IMR-90 (cell line): ENCODE measurements around the gene KLF7. TPM values are rescaled to one million over a fixed set of nuclear protein-coding genes. Genes with fewer than 3 reads are reported as not detected.

Source experiments
- ATAC-seq: fragments of 200-7000 bp; cut with Tn5 transposase; 2 replicates; pipeline ENCODE4 v1.9.1; 2020; ENCODE audit warnings: low read depth, mild to moderate bottlenecking, moderate library complexity
- BruUV-seq: library from RNA; stranded (reverse); fragments of 400-500 nt; replicated peaks from 2 replicates; lab custom pipeline; 2021; lab: Mats Ljungman, UMichigan
- CTCF ChIA-PET: fragments of 300-600 bp; formaldehyde crosslinking; extraction: SDS; loops from one replicate; lab custom pipeline; 2021; ENCODE audit warnings: antibody characterized with exemption; lab: Yijun Ruan, JAX
- POLR2A ChIA-PET: fragments of 300-600 bp; sonication (Branson Sonifier 250); formaldehyde crosslinking; loops from one replicate; lab custom pipeline; 2022; ENCODE audit warnings: antibody characterized with exemption; ENCODE audit not compliant: unreplicated experiment; lab: Charles Lee
- DNase-seq: peaks from one replicate; pipeline ENCODE4 v3.0.0; 2013
- H2AFZ ChIP-seq: replicated peaks from 2 replicates; pipeline ENCODE3; 2013; ENCODE audit warnings: low read length, mild to moderate bottlenecking; ENCODE audit not compliant: poor library complexity
- H2AK5ac ChIP-seq: 2 replicates; pipeline ENCODE4 v1.6.1; 2013; ENCODE audit warnings: low read depth, low read length, inconsistent platforms
- H2AK9ac ChIP-seq: replicated peaks from 2 replicates; pipeline ENCODE3; 2013; ENCODE audit warnings: mild to moderate bottlenecking, low read depth, low read length, moderate library complexity; ENCODE audit not compliant: poor library complexity
- H2BK120ac ChIP-seq: 2 replicates; pipeline ENCODE4 v1.6.1; 2013; ENCODE audit warnings: low read depth, low read length, inconsistent platforms
- H2BK15ac ChIP-seq: 3 replicates; pipeline ENCODE4 v1.6.1; 2013; ENCODE audit warnings: low read depth, low read length, inconsistent platforms
- H2BK20ac ChIP-seq: 2 replicates; pipeline ENCODE4 v1.6.1; 2013; ENCODE audit warnings: low read depth, mild to moderate bottlenecking, inconsistent platforms, low read length, moderate library complexity
- H2BK5ac ChIP-seq: 2 replicates; pipeline ENCODE4 v1.6.1; 2013; ENCODE audit warnings: mild to moderate bottlenecking, low read depth, low read length, inconsistent platforms; ENCODE audit not compliant: poor library complexity, severe bottlenecking
- H3K14ac ChIP-seq: replicated peaks from 2 replicates; pipeline ENCODE4 v1.6.1; 2013; ENCODE audit warnings: low read depth, low read length, inconsistent platforms
- H3K18ac ChIP-seq: 2 replicates; pipeline ENCODE4 v1.6.1; 2013; ENCODE audit warnings: low read depth, low read length, control low read depth
- H3K23ac ChIP-seq: 2 replicates; pipeline ENCODE4 v1.6.1; 2013; ENCODE audit warnings: low read depth, low read length, inconsistent platforms
- H3K27ac ChIP-seq: 2 replicates; pipeline ENCODE4 v1.5.1; 2013; ENCODE audit warnings: mild to moderate bottlenecking, control low read depth, low read length; ENCODE audit not compliant: insufficient read depth
- H3K27me3 ChIP-seq: 2 replicates; pipeline ENCODE4 v1.6.1; 2013; ENCODE audit warnings: low read length; ENCODE audit not compliant: control insufficient read depth, insufficient read depth
- H3K36me3 ChIP-seq: 2 replicates; pipeline ENCODE4 v1.6.1; 2013; ENCODE audit warnings: low read length, mixed read lengths; ENCODE audit not compliant: control insufficient read depth, insufficient read depth
- H3K4ac ChIP-seq: 2 replicates; pipeline ENCODE4 v1.6.1; 2013; ENCODE audit warnings: low read depth, low read length, inconsistent platforms
- H3K4me1 ChIP-seq: 2 replicates; pipeline ENCODE4 v1.6.1; 2013; ENCODE audit warnings: low read length, mixed read lengths; ENCODE audit not compliant: control insufficient read depth, insufficient read depth
- H3K4me2 ChIP-seq: 2 replicates; pipeline ENCODE4 v1.6.1; 2013; ENCODE audit warnings: low read depth, mild to moderate bottlenecking, control low read depth, low read length, moderate library complexity
- H3K4me3 ChIP-seq: 2 replicates; pipeline ENCODE4 v1.5.1; 2013; ENCODE audit warnings: low read depth, mild to moderate bottlenecking, control low read depth, low read length, moderate library complexity; ENCODE audit not compliant: insufficient read depth
- H3K56ac ChIP-seq: 2 replicates; pipeline ENCODE4 v1.6.1; 2013; ENCODE audit warnings: low read length, inconsistent platforms; ENCODE audit not compliant: insufficient read depth; ENCODE audit errors: extremely low read depth
- H3K79me1 ChIP-seq, 2 experiments: 2 replicates each; pipeline ENCODE4 v1.6.1; 2013; ENCODE audit warnings: low read length in 2 of 2, inconsistent platforms in 1 of 2, low read depth in 1 of 2
- H3K9ac ChIP-seq: 2 replicates; pipeline ENCODE4 v1.6.1; 2013; ENCODE audit warnings: low read depth, low read length, control low read depth
- H3K9me1 ChIP-seq: 2 replicates; pipeline ENCODE4 v1.6.1; 2013; ENCODE audit warnings: low read length, inconsistent platforms; ENCODE audit not compliant: insufficient read depth
- H3K9me3 ChIP-seq: 2 replicates; pipeline ENCODE4 v1.6.1; 2013; ENCODE audit warnings: low read length; ENCODE audit not compliant: control insufficient read depth, insufficient read depth
- H4K20me1 ChIP-seq: 2 replicates; pipeline ENCODE4 v1.6.1; 2013; ENCODE audit warnings: low read length, inconsistent platforms; ENCODE audit not compliant: insufficient read depth
- H4K5ac ChIP-seq: 2 replicates; pipeline ENCODE4 v1.6.1; 2013; ENCODE audit warnings: mild to moderate bottlenecking, low read depth, low read length, control low read depth
- H4K8ac ChIP-seq, 2 experiments: 2 replicates each; pipeline ENCODE4 v1.6.1; 2013; ENCODE audit warnings: low read depth in 2 of 2, low read length in 2 of 2, control low read depth in 1 of 2, inconsistent platforms in 1 of 2
- H4K91ac ChIP-seq: 2 replicates; pipeline ENCODE4 v1.6.1; 2013; ENCODE audit warnings: low read depth, low read length, inconsistent platforms; ENCODE audit not compliant: insufficient read depth
- BHLHE40 ChIP-seq: fragments of 150-350 bp; IDR thresholded peaks from 2 replicates; pipeline ENCODE4 v1.6.1; 2016; ENCODE audit warnings: mild to moderate bottlenecking, low read depth, low read length
- CEBPB ChIP-seq: IDR thresholded peaks from 2 replicates; pipeline ENCODE4 v1.6.1; 2012; ENCODE audit warnings: low read depth, low read length, improper control_type of control experiment
- CHD1 ChIP-seq: IDR thresholded peaks from 2 replicates; pipeline ENCODE4 v1.6.1; 2012; ENCODE audit warnings: low read depth, low read length, improper control_type of control experiment
- FOS ChIP-seq: fragments of 150-350 bp; IDR thresholded peaks from 2 replicates; pipeline ENCODE4 v1.6.1; 2016; ENCODE audit warnings: low read depth, low read length
- MAFK ChIP-seq: IDR thresholded peaks from 2 replicates; pipeline ENCODE4 v1.6.1; 2012; ENCODE audit warnings: low read depth, low read length, improper control_type of control experiment
- MAZ ChIP-seq: IDR thresholded peaks from 2 replicates; pipeline ENCODE4 v1.6.1; 2012; ENCODE audit warnings: low read depth, mild to moderate bottlenecking, low read length, improper control_type of control experiment, moderate library complexity, borderline replicate concordance
- MXI1 ChIP-seq: IDR thresholded peaks from 2 replicates; pipeline ENCODE4 v1.6.1; 2012; ENCODE audit warnings: low read depth, mild to moderate bottlenecking, low read length, moderate library complexity, borderline replicate concordance
- NFE2L2 ChIP-seq: fragments of 150-350 bp; IDR thresholded peaks from 2 replicates; pipeline ENCODE4 v1.6.1; 2016; ENCODE audit warnings: low read depth, mild to moderate bottlenecking, low read length
- POLR2A ChIP-seq: IDR thresholded peaks from 2 replicates; pipeline ENCODE4 v1.6.1; 2012; ENCODE audit warnings: mild to moderate bottlenecking, low read depth, low read length
- RAD21 ChIP-seq: IDR thresholded peaks from 2 replicates; pipeline ENCODE4 v1.6.1; 2012; ENCODE audit warnings: low read length, improper control_type of control experiment
- RCOR1 ChIP-seq: IDR thresholded peaks from 2 replicates; pipeline ENCODE4 v1.6.1; 2012; ENCODE audit warnings: mild to moderate bottlenecking, low read length, improper control_type of control experiment; ENCODE audit not compliant: insufficient replicate concordance
- RFX5 ChIP-seq: IDR thresholded peaks from 2 replicates; pipeline ENCODE4 v1.8.0; 2012; ENCODE audit warnings: low read depth, mild to moderate bottlenecking, low read length, moderate library complexity
- SMC3 ChIP-seq: fragments of 150-350 bp; IDR thresholded peaks from 2 replicates; pipeline ENCODE4 v1.6.1; 2016; ENCODE audit warnings: low read depth, mild to moderate bottlenecking, antibody characterized with exemption, low read length, moderate library complexity
- WGBS, 2 experiments: methylation state at CpG; one replicate each; pipeline versions ENCODE4 v1.1.5 to v1.1.7; 2013; ENCODE audit warnings: missing lambda C conversion rate in 2 of 2; ENCODE audit not compliant: insufficient read length in 1 of 2; ENCODE audit errors: extremely low coverage in 2 of 2; 5-methylcytosine and 5-hydroxymethylcytosine counted together
- dilution Hi-C: fragments of 300-500 bp; cut with HindIII; formaldehyde crosslinking; loops from one replicate; pipeline ENCODE4 v1.14.3; 2018; ENCODE audit warnings: low sequenced_read_pairs; ENCODE audit not compliant: unreplicated experiment
- in situ Hi-C: fragments of 300-500 bp; cut with MboI; formaldehyde crosslinking; loops from 3 replicates; pipeline ENCODE4 v1.14.3; 2019; ENCODE audit warnings: low sequenced_read_pairs, inconsistent platforms, mixed read lengths
- intact Hi-C: fragments of 100-400 bp; cut with micrococcal nuclease; formaldehyde crosslinking; loops from 2 replicates; pipeline ENCODE4 v1.10.0; 2022
- polyA plus RNA-seq, 3 experiments: library from polyadenylated mRNA; depleted of rRNA; stranded (reverse); fragments of >200 nt; gene quantifications; 2 replicates each; pipeline ENCODE4 v1.2.3, GENCODE V29; 2012; ENCODE audit warnings: low replicate concordance in 1 of 3
- total RNA-seq: library from RNA; depleted of rRNA; stranded (reverse); fragments of >200 nt; gene quantifications from 2 replicates; pipeline ENCODE4 v1.2.3, GENCODE V29; 2012
- TF ChIP-seq, protein P1 (sequence below): conservative IDR thresholded peaks from 2 replicates; pipeline ENCODE4 v1.5.1; 2012; ENCODE audit warnings: mild to moderate bottlenecking, low read depth, low read length, improper control_type of control experiment
- TF ChIP-seq, protein P2 (sequence below): fragments of 150-350 bp; IDR thresholded peaks from 2 replicates; pipeline ENCODE4 v1.6.1; 2017; ENCODE audit warnings: mild to moderate bottlenecking, antibody characterized with exemption, low read length, low read depth
- TF ChIP-seq, protein P3 (sequence below): fragments of 150-350 bp; IDR thresholded peaks from 2 replicates; pipeline ENCODE4 v1.6.1; 2016; ENCODE audit warnings: low read depth, mild to moderate bottlenecking, low read length, moderate library complexity, borderline replicate concordance

KLF7 gene
- total and polyA plus RNA-seq, 2 of the 4 experiments (the other 2 are of a cell fraction), result 23.1 to 28.5 TPM

- H3K4ac ChIP-seq, result no peak overlapping the region
- H3K9me1 ChIP-seq, result peaks cover 25% of the 10 kb centered on the region
- no peak overlapping the region for H4K5ac ChIP-seq
- no peak overlapping the region for H2AK5ac ChIP-seq
- no CpG with 5 or more reads among the region's 5 CpGs for WGBS, 2 experiments
- peaks cover 81% of the 10 kb centered on the region for H4K20me1 ChIP-seq
- no peak overlapping the region for H3K4me3 ChIP-seq
- H4K8ac ChIP-seq, result 0 out of 4 replicates have a peak overlapping the region, but pooled peaks of 1 of the 2 experiments have one; percentile 5
- H3K27ac ChIP-seq, result no peak overlapping the region
- BruUV-seq, result no TSS peak
- in situ Hi-C loops (no loop called here), dilution Hi-C loops (no loop called here), intact Hi-C loops (no loop called here)
- H3K79me1 ChIP-seq, result peaks cover 50 to 85% of the 10 kb centered on the region in 2 experiments
- H3K4me1 ChIP-seq, result peaks cover 2% of the 10 kb centered on the region; the same call in 1 of the 2 replicates
- no peak overlapping the region for H3K4me2 ChIP-seq
- H4K91ac ChIP-seq, result no peak overlapping the region
- no peak overlapping the region for H2BK120ac ChIP-seq
- ATAC-seq, result no peak
- H3K18ac ChIP-seq, result no peak overlapping the region
- H2BK20ac ChIP-seq, result no peak overlapping the region
- no peak for DNase-seq
- no peaks in the 10 kb centered on the region for H3K9me3 ChIP-seq
- H3K14ac ChIP-seq, result no peak overlapping the region
- no peak overlapping the region for H2BK5ac ChIP-seq
- no peak overlapping the region for H3K56ac ChIP-seq
- H3K9ac ChIP-seq, result no peak overlapping the region
- H3K36me3 ChIP-seq, result peaks cover 27% of the 10 kb centered on the region
- H2AFZ ChIP-seq, result no peak overlapping the region
- no peaks in the 10 kb centered on the region for H3K27me3 ChIP-seq
- ChIA-PET POLR2A (no interaction called here), CTCF (no interaction called here)
- no peak overlapping the region for H2BK15ac ChIP-seq
- no peak overlapping the region for H3K23ac ChIP-seq
- no peak overlapping the region for H2AK9ac ChIP-seq
- TF ChIP-seq BHLHE40, result no peak
- no peak for TF ChIP-seq RFX5
- no peak for TF ChIP-seq MAFK
- no peak for TF ChIP-seq RCOR1
- TF ChIP-seq, protein P1, sequence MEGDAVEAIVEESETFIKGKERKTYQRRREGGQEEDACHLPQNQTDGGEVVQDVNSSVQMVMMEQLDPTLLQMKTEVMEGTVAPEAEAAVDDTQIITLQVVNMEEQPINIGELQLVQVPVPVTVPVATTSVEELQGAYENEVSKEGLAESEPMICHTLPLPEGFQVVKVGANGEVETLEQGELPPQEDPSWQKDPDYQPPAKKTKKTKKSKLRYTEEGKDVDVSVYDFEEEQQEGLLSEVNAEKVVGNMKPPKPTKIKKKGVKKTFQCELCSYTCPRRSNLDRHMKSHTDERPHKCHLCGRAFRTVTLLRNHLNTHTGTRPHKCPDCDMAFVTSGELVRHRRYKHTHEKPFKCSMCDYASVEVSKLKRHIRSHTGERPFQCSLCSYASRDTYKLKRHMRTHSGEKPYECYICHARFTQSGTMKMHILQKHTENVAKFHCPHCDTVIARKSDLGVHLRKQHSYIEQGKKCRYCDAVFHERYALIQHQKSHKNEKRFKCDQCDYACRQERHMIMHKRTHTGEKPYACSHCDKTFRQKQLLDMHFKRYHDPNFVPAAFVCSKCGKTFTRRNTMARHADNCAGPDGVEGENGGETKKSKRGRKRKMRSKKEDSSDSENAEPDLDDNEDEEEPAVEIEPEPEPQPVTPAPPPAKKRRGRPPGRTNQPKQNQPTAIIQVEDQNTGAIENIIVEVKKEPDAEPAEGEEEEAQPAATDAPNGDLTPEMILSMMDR, result no peak
- TF ChIP-seq, protein P2, sequence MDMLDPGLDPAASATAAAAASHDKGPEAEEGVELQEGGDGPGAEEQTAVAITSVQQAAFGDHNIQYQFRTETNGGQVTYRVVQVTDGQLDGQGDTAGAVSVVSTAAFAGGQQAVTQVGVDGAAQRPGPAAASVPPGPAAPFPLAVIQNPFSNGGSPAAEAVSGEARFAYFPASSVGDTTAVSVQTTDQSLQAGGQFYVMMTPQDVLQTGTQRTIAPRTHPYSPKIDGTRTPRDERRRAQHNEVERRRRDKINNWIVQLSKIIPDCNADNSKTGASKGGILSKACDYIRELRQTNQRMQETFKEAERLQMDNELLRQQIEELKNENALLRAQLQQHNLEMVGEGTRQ, result no peak
- TF ChIP-seq CEBPB, result no peak
- TF ChIP-seq, protein P3, sequence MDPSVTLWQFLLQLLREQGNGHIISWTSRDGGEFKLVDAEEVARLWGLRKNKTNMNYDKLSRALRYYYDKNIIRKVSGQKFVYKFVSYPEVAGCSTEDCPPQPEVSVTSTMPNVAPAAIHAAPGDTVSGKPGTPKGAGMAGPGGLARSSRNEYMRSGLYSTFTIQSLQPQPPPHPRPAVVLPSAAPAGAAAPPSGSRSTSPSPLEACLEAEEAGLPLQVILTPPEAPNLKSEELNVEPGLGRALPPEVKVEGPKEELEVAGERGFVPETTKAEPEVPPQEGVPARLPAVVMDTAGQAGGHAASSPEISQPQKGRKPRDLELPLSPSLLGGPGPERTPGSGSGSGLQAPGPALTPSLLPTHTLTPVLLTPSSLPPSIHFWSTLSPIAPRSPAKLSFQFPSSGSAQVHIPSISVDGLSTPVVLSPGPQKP, result no peak
- TF ChIP-seq SMC3, result no peak
- no peak for TF ChIP-seq NFE2L2
- no peak for TF ChIP-seq POLR2A
- TF ChIP-seq CHD1, result no peak
- TF ChIP-seq RAD21, result no peak
- no peak for TF ChIP-seq MXI1
- no peak for TF ChIP-seq MAZ
- TF ChIP-seq FOS, result no peak
Measured at GRCh38 chr2:207109768-207110167, 56.0 kb downstream of the KLF7 start.
